Hematopoietic multipotent progenitor cell treated with erythropoietin and hydrocortisone succinate and interleukin-3 and kit ligand, for 6 days (in vitro differentiated cells): Measurements from ENCODE around the gene IL21.
"Not testable (repeated sequence)": the region's sequence is repeated elsewhere in the genome, so short reads cannot be mapped to it uniquely, and the experiment has no call there.

Experiments used
- DNase-seq: peaks from one replicate; pipeline ENCODE4 v3.0.0-alpha.2; 2015

IL21 gene

GRCh38 chr4:122577189-122577553 lies 43.7 kb downstream of the IL21 start:
- no peak for DNase-seq

- peak; percentile 74 for DNase-seq
Measured at GRCh38 chr4:122576261-122577188, 44.3 kb downstream of the IL21 start.

GRCh38 chr4:122574347-122574746 lies 46.5 kb downstream of the IL21 start:
- DNase-seq, result not testable (repeated sequence)

GRCh38 chr4:122562449-122562848 lies 58.4 kb downstream of the IL21 start:
- no peak for DNase-seq
